GM12878 (cell line): ENCODE measurements around the gene ENOX1. TPM values are rescaled to one million over a fixed set of nuclear protein-coding genes. Genes with fewer than 3 reads are reported as not detected.

ENCODE experiments used
- ATAC-seq: fragments of 200-7000 bp; cut with Tn5 transposase; 3 replicates; pipeline ENCODE4 v1.9.1; 2020; ENCODE audit warnings: mild to moderate bottlenecking, moderate library complexity
- BruUV-seq: library from RNA; stranded (reverse); fragments of 400-500 nt; replicated peaks from 2 replicates; lab custom pipeline; 2021; lab: Mats Ljungman, UMichigan
- CTCF ChIA-PET: fragments of 300-600 bp; sonication (Branson Sonifier 250); formaldehyde crosslinking; extraction: SDS; loops from one replicate; lab custom pipeline; 2021; ENCODE audit warnings: inconsistent platforms; lab: Yijun Ruan, JAX
- POLR2A ChIA-PET: fragments of 350-600 bp; formaldehyde crosslinking; extraction: SDS; loops from one replicate; lab custom pipeline; 2021; ENCODE audit warnings: inconsistent platforms; lab: Charles Lee
- RAD21 ChIA-PET: fragments of 300-600 bp; sonication (Branson Sonifier 250); formaldehyde crosslinking; loops from one replicate; lab custom pipeline; 2023; ENCODE audit warnings: antibody characterized with exemption; ENCODE audit not compliant: unreplicated experiment; lab: Charles Lee
- SMC1A ChIA-PET: fragments of 300-600 bp; sonication (Branson Sonifier 250); formaldehyde crosslinking; loops from one replicate; lab custom pipeline; 2023; ENCODE audit not compliant: unreplicated experiment, uncharacterized antibody; lab: Charles Lee
- DNase-seq: peaks from one replicate; pipeline ENCODE4 v3.0.0-alpha.2; 2011; ENCODE audit warnings: low read depth, low spot score
- FAIRE-seq: peaks from 3 replicates; lab custom pipeline; 2011; peaks lifted over from hg19 to GRCh38; lab: Jason Lieb, UNC
- H2AFZ ChIP-seq: 2 replicates; pipeline ENCODE4 v1.6.0; 2011; ENCODE audit warnings: low read depth, low read length, control low read depth; ENCODE audit not compliant: control insufficient read depth
- H3K27ac ChIP-seq: 2 replicates; pipeline ENCODE4 v1.5.1; 2011; ENCODE audit warnings: control low read depth; ENCODE audit not compliant: control insufficient read depth, insufficient read depth
- H3K27me3 ChIP-seq, 2 experiments: replicated peaks in 1 of 2; 2 replicates each; pipeline versions ENCODE4 v1.6.0 to v1.6.1; 2011; ENCODE audit warnings: low read length in 1 of 2; ENCODE audit not compliant: control insufficient read depth in 2 of 2, insufficient read depth in 2 of 2
- H3K36me3 ChIP-seq, 2 experiments: 2 replicates each; pipeline ENCODE4 v1.5.1; 2011; ENCODE audit warnings: low read length in 1 of 2; ENCODE audit not compliant: control insufficient read depth in 2 of 2, insufficient read depth in 2 of 2
- H3K4me1 ChIP-seq: 2 replicates; pipeline ENCODE4 v1.6.1; 2011; ENCODE audit warnings: mild to moderate bottlenecking, low read length, moderate library complexity, mixed read lengths; ENCODE audit not compliant: control insufficient read depth, insufficient read depth
- H3K4me2 ChIP-seq: 2 replicates; pipeline ENCODE4 v1.6.0; 2011; ENCODE audit warnings: control low read depth; ENCODE audit not compliant: control insufficient read depth, insufficient read depth
- H3K4me3 ChIP-seq: fragments of 200-600 bp; sonication (generic); 2 replicates; pipeline ENCODE4 v1.5.1; 2016
- H3K79me2 ChIP-seq: 2 replicates; pipeline ENCODE4 v1.6.0; 2011; ENCODE audit warnings: low read length; ENCODE audit not compliant: control insufficient read depth, insufficient read depth
- H3K9ac ChIP-seq: 2 replicates; pipeline ENCODE4 v1.8.0; 2011; ENCODE audit warnings: low read length, control low read depth, mixed read lengths; ENCODE audit not compliant: control insufficient read depth, insufficient read depth
- H3K9me3 ChIP-seq: replicated peaks from 3 replicates; pipeline ENCODE4 v1.5.1; 2011; ENCODE audit warnings: mild to moderate bottlenecking, low read length; ENCODE audit not compliant: control insufficient read depth, insufficient read depth
- H4K20me1 ChIP-seq: 2 replicates; pipeline ENCODE4 v1.6.0; 2011; ENCODE audit not compliant: control insufficient read depth, insufficient read depth
- BCL11A ChIP-seq: IDR thresholded peaks from 2 replicates; pipeline ENCODE4 v1.6.1; 2011; ENCODE audit warnings: low read depth, low read length
- BHLHE40 ChIP-seq, 2 experiments: fragments of 450-650 bp in 1 of 2; IDR thresholded peaks; 2 replicates each; pipeline ENCODE4 v1.6.1; 2011 to 2017; ENCODE audit warnings: low read depth in 2 of 2, borderline replicate concordance in 1 of 2, improper control_type of control experiment in 1 of 2, low read length in 1 of 2, mild to moderate bottlenecking in 1 of 2
- CBX5 ChIP-seq: sonication (generic); IDR thresholded peaks from 2 replicates; pipeline ENCODE4 v1.6.1; 2016; ENCODE audit warnings: low read depth, moderate library complexity, mild to moderate bottlenecking, inconsistent platforms
- CHD1 ChIP-seq: IDR thresholded peaks from 2 replicates; pipeline ENCODE4 v1.6.1; 2012; ENCODE audit warnings: low read depth, low read length, improper control_type of control experiment
- GABPA ChIP-seq: IDR thresholded peaks from 2 replicates; pipeline ENCODE4 v1.6.1; 2014; ENCODE audit warnings: antibody characterized with exemption, low read depth, mild to moderate bottlenecking, inconsistent platforms
- MYB ChIP-seq: fragments of 150-350 bp; IDR thresholded peaks from 2 replicates; pipeline ENCODE4 v1.6.1; 2014; ENCODE audit warnings: mild to moderate bottlenecking, low read depth, low read length, borderline replicate concordance
- MYC ChIP-seq: IDR thresholded peaks from 2 replicates; pipeline ENCODE4 v1.6.1; 2011; ENCODE audit warnings: mild to moderate bottlenecking, low read length, moderate library complexity, inconsistent platforms; ENCODE audit not compliant: insufficient read depth, insufficient replicate concordance, insufficient read length, severe bottlenecking
- POLR2AphosphoS5 ChIP-seq: IDR thresholded peaks from 2 replicates; pipeline ENCODE4 v1.6.1; 2011; ENCODE audit warnings: mild to moderate bottlenecking, low read length, inconsistent platforms
- RAD51 ChIP-seq: fragments of 450-650 bp; IDR thresholded peaks from 2 replicates; pipeline ENCODE4 v1.6.1; 2016; ENCODE audit warnings: moderate library complexity, mild to moderate bottlenecking, inconsistent platforms
- RFX5 ChIP-seq: IDR thresholded peaks from 2 replicates; pipeline ENCODE4 v1.6.1; 2011; ENCODE audit warnings: low read depth, low read length, improper control_type of control experiment
- SRF ChIP-seq, 2 experiments: IDR thresholded peaks; 2 replicates each; pipeline ENCODE4 v1.6.1; 2011; ENCODE audit warnings: low read depth in 2 of 2, low read length in 2 of 2, mild to moderate bottlenecking in 1 of 2, moderate library complexity in 1 of 2
- TARDBP ChIP-seq: IDR thresholded peaks from 2 replicates; pipeline ENCODE4 v1.6.1; 2016; ENCODE audit warnings: borderline replicate concordance
- WRNIP1 ChIP-seq: IDR thresholded peaks from 2 replicates; pipeline ENCODE4 v1.6.1; 2011; ENCODE audit warnings: low read depth, low read length, improper control_type of control experiment, borderline replicate concordance
- YY1 ChIP-seq: IDR thresholded peaks from 2 replicates; pipeline ENCODE4 v1.6.1; 2011; ENCODE audit warnings: low read depth, mild to moderate bottlenecking, low read length
- ZBED1 ChIP-seq: IDR thresholded peaks from 2 replicates; pipeline ENCODE4 v1.6.1; 2016; ENCODE audit warnings: borderline replicate concordance
- ZZZ3 ChIP-seq: IDR thresholded peaks from 2 replicates; pipeline ENCODE4 v1.6.1; 2011; ENCODE audit warnings: low read depth; ENCODE audit not compliant: control insufficient read depth, insufficient read length
- WGBS: methylation state at CpG from one replicate; pipeline ENCODE4 v1.1.6; 2016; ENCODE audit warnings: low lambda C conversion rate; ENCODE audit not compliant: insufficient replicate concordance, insufficient coverage; ENCODE audit errors: missing lambda C conversion rate; 5-methylcytosine and 5-hydroxymethylcytosine counted together
- in situ Hi-C: fragments of 300-500 bp; cut with MboI; formaldehyde crosslinking; loops from 9 replicates; pipeline ENCODE4 v1.14.3; 2018; ENCODE audit warnings: mixed read lengths
- intact Hi-C: fragments of 100-400 bp; cut with micrococcal nuclease; formaldehyde crosslinking; loops from one replicate; pipeline ENCODE4 v1.14.2; 2022; ENCODE audit not compliant: unreplicated experiment
- polyA plus RNA-seq, 11 experiments: library from polyadenylated mRNA; depleted of rRNA in 4 of 11; unstranded in 6 of 11; stranded (reverse) in 5 of 11; fragments of >200 nt; fragmentation: Nextera tagmentation in 4 of 11; fragmentation: Illumina TruSeq in 1 of 11; extraction: Ambion mirVana in 4 of 11; extraction: Trizol in 1 of 11; gene quantifications; 1 replicate in 1 of 11; 2 replicates in 10 of 11; pipeline versions ENCODE4 v1.2.1 to v1.2.3, GENCODE V29; 2011 to 2016; ENCODE audit warnings: inconsistent platforms in 2 of 11, missing spikeins in 2 of 11, low read depth in 1 of 11
- total RNA-seq, 4 experiments: library from RNA; depleted of rRNA in 3 of 4; stranded (reverse); fragments of >200 nt in 3 of 4; fragmentation: Illumina TruSeq in 1 of 4; extraction: Trizol in 1 of 4; gene quantifications; 2 replicates each; pipeline versions ENCODE4 v1.2.1 to v1.2.3, GENCODE V29; 2013 to 2021
- TF ChIP-seq, protein P1 (sequence below): IDR thresholded peaks from 2 replicates; pipeline ENCODE4 v1.6.1; 2011; ENCODE audit warnings: borderline replicate concordance, low read depth, mild to moderate bottlenecking, moderate library complexity, mixed read lengths, low read length; ENCODE audit not compliant: insufficient read depth; ENCODE audit errors: extremely low read length

The ENOX1 gene
- total and polyA plus RNA-seq, 10 of the 15 experiments (the other 5 are each of a cell fraction or from before 2014, with no cell fraction given) = 0.11 to 0.26 (median 0.15) TPM

GRCh38 chr13:43770871-43771270 is 15.9 kb downstream of the ENOX1 start (continued):
- TF ChIP-seq, protein P1, sequence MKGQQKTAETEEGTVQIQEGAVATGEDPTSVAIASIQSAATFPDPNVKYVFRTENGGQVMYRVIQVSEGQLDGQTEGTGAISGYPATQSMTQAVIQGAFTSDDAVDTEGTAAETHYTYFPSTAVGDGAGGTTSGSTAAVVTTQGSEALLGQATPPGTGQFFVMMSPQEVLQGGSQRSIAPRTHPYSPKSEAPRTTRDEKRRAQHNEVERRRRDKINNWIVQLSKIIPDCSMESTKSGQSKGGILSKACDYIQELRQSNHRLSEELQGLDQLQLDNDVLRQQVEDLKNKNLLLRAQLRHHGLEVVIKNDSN = no peak
- TF ChIP-seq, all 136 proteins: peak for 0

GRCh38 chr13:43769529-43769928 is 17.2 kb downstream of the ENOX1 start:
- intact Hi-C loops = no loop called here
- H3K4me1 ChIP-seq = no peaks in the 10 kb centered on the region

DNA sequence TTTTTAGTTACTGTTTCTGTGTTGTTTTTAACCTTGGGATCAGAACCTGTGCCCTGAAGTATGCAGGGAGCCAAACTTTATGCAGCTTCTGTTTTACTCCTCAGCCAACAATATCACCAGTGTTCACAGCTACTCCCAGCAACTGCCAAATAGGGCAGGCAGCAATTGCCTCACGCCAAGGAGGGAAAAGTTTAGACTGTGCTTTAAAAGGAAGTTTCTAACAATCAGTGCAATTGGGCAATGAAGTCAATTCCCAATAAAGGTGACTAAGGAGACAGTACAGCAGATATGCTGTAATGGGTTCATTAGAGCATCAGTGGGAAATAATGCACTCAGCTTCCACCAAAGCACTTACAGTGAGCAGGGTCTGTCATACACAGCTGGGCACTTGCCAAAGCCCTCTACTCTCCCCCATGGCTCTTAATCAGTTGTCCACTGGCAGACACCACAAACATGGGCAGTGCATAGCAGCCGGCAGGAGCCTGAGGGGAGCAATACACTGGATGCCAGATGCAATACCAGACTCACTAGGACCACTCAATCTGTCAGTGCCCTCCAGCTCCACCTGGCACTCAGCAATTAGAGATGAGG is 19.3 kb downstream of the ENOX1 start:
- H3K9ac ChIP-seq = no peak overlapping the region
- CTCF ChIA-PET = no interaction called here
- RAD21 ChIA-PET = no interaction called here
- 20% methylated on average over 2 of the region's 2 CpGs for WGBS
- FAIRE-seq (no peak), DNase-seq (no peak), ATAC-seq (no peak)
- H3K4me3 ChIP-seq = no peak overlapping the region
- peaks cover 0 to 2% of the 10 kb centered on the region in 2 experiments; a peak in 1 of 4 replicates for H3K27me3 ChIP-seq
- no peak overlapping the region for H2AFZ ChIP-seq
- POLR2A ChIA-PET = interaction anchor here (0.6 kb wide), 1 partner anchor 153 kb away, joined by 3 read pairs; no protein-coding TSS in a partner anchor
- BruUV-seq = no TSS peak
- SMC1A ChIA-PET = no interaction called here
- H3K4me1 ChIP-seq = no peaks in the 10 kb centered on the region
- H3K4me2 ChIP-seq = no peak overlapping the region
- TF ChIP-seq WRNIP1 = no peak
- no peak for TF ChIP-seq TARDBP
- no peak for TF ChIP-seq POLR2AphosphoS5
- TF ChIP-seq SRF (IDR thresholded peaks at IDR 0.05; ENCODE audit: low read depth in 2 of 2, low read length in 2 of 2) = no peak
- TF ChIP-seq ZZZ3 = no peak
- TF ChIP-seq CHD1 = no peak
- no peak for TF ChIP-seq CBX5
- no peak for TF ChIP-seq ZBED1
- TF ChIP-seq RAD51 = no peak
- TF ChIP-seq BHLHE40 (IDR thresholded peaks at IDR 0.05; ENCODE audit: borderline replicate concordance in 1 of 2, low read depth in 2 of 2, low read length in 1 of 2) = no peak
- TF ChIP-seq GABPA = no peak
- TF ChIP-seq YY1 = no peak
- no peak for TF ChIP-seq MYB
- TF ChIP-seq BCL11A = no peak
- no peak for TF ChIP-seq RFX5
- no peaks in the 10 kb centered on the region for H3K79me2 ChIP-seq
- in situ Hi-C loops = no loop called here
- intact Hi-C loops = no loop called here
- no peaks in the 10 kb centered on the region for H4K20me1 ChIP-seq
- H3K36me3 ChIP-seq = no peaks in the 10 kb centered on the region
- H3K9me3 ChIP-seq = no peaks in the 10 kb centered on the region
- no peak overlapping the region for H3K27ac ChIP-seq

More at GRCh38 chr13:43769529-43769928, 17.2 kb downstream of the ENOX1 start:
- H3K4me3 ChIP-seq = no peak overlapping the region
- TF ChIP-seq MYC = no peak
- no peak overlapping the region for H3K4me2 ChIP-seq
- ChIA-PET CTCF (interaction anchor here (1.2 kb wide), 1 partner anchor 11 kb away, joined by 3 read pairs; no protein-coding TSS in a partner anchor), SMC1A (no interaction called here), RAD21 (no interaction called here), POLR2A (interaction anchor here (0.6 kb wide), 1 partner anchor 11 kb away, joined by 3 read pairs; no protein-coding TSS in a partner anchor)
- H2AFZ ChIP-seq = no peak overlapping the region
- ATAC-seq (no peak), FAIRE-seq (no peak), DNase-seq (no peak)
- H3K9ac ChIP-seq = no peak overlapping the region
- no peaks in the 10 kb centered on the region for H4K20me1 ChIP-seq
- H3K27ac ChIP-seq = no peak overlapping the region
- no peaks in the 10 kb centered on the region for H3K36me3 ChIP-seq
- no TSS peak for BruUV-seq
- whole genome bisulfite sequencing = 12% methylated on average over 2 of the region's 2 CpGs
- no peaks in the 10 kb centered on the region for H3K79me2 ChIP-seq
- H3K27me3 ChIP-seq = peaks cover 0 to 2% of the 10 kb centered on the region in 2 experiments; a peak in 1 of 4 replicates
- no peaks in the 10 kb centered on the region for H3K9me3 ChIP-seq
- in situ Hi-C loops = no loop called here
